Measurements from ENCODE around the gene STT3B.
A peak's percentile ranks its signal among the peaks of the same experiment; 100 is the strongest.

The STT3B gene

DNA sequence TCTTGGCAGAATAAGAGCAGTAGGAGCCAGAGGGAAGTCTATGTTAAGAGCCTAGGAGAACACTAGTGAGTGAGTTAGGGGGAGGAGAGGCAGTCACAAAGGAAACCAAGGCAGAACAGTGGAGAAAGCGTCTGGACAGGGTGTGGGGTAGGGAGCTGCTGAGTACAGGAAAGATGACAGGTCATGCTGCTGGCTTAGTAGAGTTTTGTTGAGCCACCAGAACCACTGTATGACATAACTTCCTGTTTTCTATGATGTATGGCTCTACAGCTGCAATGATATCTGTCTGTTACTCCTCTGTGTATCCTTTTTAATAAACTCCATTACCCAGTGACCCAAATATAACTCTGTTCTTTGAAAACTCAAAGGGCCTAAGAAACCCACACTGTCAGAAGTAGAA, 10.6 kb upstream of the STT3B start:
- peak; percentile 24 for DNase-seq

DNA sequence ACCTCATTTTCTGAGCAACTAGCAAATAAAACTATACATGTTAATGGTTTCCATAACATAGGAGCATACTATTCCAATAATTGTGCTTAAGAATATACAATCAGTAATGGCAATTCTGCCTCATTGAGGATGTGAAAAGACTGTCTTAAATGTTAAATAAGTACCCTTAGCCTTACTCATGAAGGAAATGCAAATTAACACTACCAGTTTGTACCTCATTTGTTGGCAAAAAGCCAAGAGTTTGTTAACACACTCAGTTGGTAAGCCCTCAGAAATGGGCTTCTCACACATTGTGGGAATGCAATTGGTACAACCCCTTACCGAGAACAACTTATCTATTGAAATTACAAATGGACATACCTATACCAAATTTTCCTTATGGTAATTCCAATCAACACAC, 9.2 kb upstream of the STT3B start:
- DNase-seq = no peak

DNA sequence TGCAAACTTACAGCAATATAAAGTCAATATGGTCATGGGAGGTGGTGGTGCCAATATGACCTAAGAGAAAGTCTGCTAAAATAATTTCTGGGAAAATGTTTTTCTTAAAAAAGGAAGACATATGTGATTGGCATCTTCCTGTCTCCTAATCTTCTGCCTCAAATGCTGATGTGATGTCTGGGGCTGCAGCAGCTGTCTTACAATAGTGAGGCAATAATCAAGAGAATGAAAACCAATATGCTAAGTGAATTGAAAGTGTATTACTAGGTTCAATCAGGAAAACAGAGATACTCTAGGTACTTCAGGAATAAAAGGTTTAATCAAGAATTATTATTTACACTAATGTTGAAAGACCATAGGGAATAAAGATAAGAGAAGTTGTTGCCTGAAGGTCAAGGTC, 7.2 kb upstream of the STT3B start:
- no peak for DNase-seq

DNA sequence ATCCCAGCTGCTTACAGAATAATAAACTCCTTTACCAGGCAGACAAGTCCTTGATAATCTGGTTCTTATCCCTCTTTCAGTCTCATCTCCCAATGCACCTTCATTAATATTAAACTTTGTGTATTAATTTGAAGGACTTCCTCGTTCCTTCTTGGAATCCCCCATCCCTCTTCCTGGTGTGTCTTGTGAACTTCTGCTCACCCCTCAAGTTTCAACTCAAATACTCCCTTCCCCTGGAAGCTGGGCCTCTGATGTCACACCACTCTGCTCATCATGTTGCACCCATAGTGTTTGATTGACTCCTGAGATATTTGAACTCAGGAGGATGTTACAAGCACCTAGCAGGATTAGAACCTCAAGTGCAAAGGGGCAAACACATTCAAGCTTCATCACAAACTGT, 3.3 kb upstream of the STT3B start:
- DNase-seq = no peak

DNA sequence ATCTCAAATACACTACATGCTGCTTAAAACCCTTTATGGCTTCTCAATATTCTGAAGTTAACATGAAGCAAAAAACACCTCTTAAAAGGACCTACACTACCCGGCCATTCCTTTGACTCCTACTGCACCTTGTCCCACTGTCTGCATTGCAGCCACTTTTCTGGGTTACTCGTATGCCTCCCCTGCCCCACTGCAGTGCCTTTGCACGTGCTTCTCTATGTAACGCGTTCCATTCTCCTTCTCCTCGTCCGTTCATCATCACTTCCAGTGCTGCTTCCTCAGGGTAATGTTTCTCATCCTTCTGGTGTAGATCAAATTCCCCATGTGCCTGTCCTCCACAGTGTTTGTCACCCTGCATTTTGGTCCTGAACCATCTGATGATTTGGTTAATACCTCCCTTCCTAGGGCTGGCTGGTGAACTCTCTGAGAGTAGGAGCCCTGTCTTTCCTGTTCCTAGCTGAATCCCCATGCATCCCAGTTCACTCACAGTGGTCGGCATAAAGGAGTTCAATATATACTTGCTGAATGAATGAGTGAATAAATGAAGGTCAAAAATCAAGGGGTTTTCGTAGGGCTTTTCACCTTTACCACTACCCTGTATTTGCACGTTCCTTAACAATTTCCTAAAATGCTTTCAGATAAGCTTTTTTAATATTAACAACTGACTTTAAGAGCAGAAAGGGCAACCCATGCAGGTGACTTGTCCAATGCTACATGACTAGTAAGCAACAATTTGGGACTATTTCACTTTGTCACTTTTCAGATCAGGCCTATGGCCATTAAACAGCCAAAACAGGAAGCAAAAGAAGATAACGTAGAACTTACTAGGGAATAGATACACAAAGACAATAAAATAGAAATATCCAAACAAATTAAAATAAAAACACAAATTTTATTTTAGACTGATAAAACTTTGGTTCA, 2.4 kb upstream of the STT3B start:
- no peak for DNase-seq

DNA sequence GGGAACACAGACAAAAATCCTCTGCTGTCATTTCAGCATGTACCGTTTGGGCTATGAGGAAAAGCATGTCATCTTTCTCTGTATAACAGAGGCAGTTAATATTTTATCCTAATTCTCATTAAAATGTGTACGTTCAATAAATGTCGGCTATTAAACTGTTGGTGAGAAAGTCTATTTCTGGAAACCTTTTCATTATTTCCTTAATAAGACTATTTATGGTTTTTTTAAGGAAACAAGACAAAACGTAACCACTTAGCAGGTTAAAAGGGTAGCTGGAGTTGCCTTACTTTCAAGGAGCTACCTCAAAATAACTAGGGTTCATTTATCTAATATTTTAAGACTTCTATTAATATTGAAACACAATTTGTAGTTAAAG, 1.8 kb upstream of the STT3B start:
- DNase-seq = no peak

DNA sequence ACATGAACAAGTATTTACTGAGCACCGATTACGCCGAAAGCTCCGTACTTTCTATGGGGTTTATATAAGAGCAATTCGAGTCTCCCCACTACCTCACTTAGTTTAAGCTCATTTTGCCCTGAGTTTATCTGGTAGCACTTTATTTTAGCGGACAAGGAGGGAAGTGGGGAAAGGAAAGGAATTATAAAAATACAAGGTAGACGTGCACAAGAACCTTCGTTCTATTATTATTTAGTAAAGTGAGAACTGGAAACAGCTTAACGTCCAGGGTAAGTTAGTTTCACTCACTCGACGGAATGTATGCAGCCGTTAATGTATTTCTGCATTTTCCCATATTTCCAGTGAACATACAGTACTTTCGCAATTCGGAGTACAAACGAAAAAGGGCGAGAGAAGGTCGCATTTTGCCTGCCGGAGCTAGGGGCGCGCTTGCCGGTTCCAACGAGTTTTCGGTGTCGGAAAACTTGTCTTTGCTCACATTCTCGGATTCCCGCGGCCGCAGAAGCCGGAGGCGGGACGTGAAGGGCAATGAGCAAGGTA, 1.2 kb upstream of the STT3B start:
- DNase-seq = no peak

DNA sequence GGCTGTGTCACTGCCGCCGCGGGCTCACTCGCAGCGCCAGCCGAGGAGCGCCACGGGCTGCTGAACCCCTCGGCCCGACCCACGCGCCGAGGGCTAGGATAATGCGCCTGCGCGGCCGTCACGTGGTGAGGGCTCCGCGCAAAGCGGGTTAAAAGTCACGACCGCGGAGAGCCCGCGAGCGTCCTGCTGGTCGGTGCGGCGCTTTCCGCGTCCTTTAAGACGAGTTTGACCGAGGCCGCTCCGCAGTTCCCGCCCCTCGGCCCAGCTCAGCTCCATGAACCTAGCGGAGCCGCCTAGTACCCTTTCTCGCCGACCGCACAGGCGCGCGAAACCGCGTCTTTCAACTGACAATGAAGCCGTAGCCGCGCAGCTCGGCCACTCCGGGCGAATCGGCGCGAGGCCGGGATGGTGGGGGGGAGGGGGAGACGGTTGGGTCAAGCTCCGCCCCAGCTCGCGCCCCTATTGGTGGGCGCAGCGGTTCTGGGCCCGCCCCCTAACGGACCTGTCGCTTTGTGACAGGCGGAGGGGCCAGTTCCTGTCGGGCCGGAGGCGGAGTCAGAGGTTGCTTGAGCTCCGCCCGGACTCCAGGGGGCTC, 636 bp upstream of the STT3B start:
- DNase-seq = peak; percentile 98

DNA sequence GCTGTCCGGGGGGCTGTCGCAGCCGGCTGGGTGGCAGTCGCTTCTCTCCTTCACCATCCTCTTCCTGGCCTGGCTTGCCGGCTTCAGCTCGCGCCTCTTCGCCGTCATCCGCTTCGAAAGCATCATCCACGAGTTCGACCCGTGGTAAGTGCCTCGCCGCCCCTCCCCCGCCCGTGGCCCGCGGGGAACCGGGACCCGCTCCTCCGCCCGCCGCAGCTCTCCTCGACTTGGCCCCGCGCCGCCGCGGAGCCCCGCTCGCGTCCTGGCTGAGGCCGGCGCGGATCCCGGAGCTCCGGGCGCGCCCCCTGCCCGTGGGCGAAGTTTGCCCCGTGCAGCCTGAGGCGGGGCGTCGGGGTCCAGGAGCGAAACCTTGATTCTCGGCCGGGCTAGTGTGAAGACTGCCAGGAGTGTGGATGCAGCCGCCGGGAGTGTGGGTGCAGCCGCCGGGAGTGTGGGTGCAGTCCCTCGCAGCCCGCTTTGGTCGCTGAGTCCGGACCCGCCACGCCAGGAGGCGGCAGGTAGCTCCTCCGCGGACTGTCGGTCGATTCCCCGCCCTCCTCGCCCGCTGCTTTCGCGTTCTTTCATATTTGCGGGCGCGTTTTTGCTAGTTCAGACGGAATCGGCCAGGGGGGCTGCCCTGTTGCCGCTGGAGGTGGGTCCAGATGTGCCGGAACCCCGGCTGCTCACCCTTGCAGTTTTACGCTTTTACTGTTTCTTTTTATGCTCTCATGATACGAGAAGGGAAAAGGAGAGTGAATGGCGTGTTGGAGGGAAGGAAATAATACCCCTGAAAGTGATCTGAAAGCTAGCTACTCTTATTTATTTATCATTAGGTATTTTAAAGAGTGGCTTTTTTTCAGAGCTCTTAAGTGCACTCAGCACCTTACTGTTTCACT, 692 bp downstream of the STT3B start:
- peak; percentile 61 for DNase-seq

DNA sequence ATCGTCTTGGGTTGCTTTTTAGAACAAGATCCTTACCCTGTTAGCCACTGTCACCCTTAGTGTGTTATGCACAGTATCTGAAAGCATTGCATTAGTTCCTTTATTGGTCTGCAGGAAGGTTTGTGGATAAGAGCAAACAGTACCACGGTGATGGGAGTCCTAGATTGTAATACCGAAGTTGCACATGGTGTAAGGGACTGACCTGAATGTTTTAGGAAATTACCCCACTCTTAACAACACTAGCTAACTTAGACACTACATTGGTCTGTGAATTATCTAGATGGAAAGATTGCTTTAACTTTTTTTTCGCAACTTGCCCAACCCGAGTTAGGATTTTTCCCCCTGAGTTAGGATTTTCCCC, 1.3 kb downstream of the STT3B start:
- DNase-seq = no peak

DNA sequence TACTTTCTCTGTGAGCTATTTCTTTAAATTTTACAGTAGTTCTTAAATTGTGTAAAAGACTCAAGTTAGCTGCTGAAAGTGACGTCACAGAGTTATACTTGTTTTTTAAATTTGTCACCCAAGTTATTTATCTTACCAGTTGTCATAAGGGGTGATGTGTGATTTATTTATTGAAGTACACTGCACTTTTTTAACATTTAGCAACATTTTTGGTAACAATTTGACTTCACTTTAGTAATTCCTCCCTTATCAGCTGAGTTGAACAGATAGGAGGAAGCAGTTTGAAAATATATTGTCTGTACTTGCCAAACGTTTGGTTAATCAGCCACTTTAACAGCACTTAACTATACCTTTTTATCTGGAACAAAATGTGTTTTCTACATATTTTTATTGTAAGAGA, 3.8 kb downstream of the STT3B start:
- no peak for DNase-seq

DNA sequence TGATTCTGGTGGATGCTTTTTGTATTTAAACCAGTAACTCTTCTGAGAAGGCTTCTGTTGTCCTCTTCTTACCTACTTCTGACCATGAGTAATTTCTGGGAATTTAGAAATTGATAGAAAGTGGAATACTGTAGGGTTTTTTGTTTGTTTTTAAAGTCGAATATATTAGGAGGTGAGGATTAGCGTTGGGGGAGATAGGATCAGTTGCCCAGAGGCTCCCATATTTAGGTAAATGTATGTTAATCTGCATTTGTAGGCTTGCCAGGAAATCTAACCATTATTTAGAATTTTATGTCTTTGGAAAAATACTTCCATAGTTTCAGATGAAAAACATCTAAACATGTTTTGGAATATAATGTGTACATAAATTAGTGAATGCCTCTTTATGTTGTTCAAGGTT, 6.1 kb downstream of the STT3B start:
- no peak for DNase-seq

DNA sequence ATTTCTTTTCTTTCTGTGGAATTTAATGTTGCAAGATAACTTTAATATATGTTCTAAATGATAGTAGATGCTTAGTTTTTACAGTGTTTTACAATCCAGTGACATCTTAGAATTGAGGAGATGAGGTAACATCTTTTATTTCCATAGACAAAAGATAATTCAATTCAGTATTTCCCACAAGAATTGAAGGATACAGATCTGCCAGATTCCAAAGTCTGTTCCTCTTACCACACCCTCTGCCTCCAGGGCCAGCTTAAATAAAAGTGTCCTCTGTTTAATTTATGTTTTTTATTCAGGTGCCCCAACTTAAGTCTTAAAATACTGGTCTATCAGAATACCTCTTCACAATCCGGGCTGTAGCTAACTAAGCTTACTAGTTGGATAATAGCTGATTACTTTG, 6.5 kb downstream of the STT3B start:
- DNase-seq = no peak

DNA sequence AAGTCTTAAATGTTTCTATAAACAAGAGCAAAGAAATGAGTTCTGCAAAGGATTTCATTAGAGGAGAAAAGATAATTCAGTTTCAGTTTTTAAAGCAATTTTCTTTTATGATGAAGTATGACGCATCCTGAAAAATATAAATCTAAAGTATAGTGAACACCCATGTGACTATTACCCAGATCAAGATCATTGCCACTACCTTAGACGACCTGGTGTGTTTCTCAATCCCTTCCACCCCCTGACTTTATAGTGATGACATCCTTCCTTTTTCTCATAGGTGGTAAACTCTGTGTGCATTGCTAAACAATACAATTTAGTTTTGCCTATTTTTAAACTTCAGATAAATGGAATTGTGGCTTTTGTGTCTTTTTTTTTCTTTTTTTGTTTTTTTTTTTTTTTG, 8.4 kb downstream of the STT3B start:
- DNase-seq = no peak

DNA sequence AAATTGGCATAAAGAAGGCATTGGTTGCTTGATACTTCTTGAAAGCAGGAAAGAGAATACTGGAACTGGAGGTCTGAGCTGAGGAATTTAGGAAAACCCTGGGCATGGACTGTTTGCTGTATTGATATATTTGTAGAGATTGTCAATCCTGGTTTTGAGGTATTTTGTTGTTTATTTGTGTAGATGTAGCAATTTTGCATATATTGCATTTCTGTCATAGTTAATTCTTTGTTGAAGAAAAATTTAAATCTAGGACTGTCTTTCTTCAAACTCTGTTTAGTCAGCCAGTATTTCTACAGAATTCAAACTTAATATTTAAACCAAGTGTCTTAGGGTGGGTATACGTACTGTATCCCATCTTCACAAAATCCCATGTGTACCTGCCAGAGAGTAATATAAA, 9.5 kb downstream of the STT3B start:
- DNase-seq = no peak

DNA sequence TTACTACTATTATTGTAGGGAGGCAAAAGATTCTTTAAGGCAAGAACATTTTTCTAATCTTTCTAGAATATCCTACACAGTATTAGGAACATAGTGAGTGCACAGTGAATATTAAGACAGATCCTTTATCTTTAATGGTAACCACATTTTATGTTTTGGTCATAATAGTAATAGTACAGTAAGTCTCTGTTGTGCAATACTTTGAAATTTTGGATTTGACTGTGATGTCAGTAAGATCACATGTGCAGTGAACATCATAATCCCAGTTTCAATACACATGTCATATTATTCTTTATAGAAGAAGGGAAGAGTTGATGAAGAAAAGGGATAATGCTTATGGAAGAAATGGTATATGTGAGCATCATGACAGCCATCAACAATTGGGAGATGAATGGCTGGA, 10.7 kb downstream of the STT3B start:
- DNase-seq = no peak

DNA sequence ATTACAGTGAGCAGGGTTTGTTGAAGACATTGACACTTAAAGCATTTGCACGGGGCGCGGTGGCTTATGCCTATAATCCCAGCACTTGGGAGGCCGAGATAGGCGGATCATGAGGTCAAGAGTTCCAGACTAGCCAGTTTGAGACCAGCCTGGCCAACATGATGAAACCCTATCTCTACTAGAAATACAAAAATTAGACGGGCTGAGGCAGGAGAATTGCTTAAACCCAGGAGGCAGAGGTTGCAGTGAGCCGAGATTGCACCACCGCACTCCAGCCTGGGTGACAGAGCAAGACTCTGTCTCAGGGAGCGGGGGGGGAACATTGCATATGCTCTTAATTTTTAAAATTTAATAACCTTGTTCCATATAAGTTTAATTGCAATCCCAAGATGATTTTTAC, 11.9 kb downstream of the STT3B start:
- no peak for DNase-seq

DNA sequence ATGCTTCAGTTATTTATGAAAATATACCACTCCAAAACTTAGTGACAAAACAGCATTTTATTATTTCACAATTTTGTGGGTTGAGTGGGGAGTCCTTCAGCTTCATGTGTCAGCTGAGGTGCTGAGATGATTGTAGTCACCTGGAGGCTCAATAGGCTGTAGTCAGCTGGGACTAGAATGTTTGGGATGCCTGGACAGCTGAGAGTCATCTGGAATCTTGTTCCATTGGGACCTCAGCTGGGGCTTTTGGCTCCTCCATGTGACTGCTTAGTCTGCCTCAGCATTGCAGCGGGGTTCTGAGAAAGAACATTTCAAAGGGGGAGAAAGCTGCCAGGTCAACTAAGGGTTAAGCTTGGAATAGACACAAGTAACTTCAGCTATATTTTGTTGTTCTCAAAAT, 13.4 kb downstream of the STT3B start:
- DNase-seq = no peak

DNA sequence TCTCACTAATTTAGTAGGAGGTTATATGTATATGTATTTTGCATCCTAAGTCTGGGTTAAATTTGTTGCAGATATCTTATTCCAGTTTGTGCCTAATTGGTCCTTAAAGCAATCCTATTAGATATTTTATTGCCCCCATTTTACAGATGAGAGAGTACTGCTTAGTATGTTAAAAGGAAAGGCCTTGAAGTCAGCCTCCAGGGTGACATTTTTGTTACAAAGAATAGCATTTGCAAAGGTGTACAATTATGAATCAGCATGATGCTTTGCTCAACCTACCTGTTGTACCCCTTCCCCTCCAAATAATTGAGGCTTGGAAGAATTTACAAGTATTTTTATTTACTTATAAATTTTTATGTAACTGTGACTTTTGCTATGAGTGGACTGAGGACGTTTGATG, 14.0 kb downstream of the STT3B start:
- no peak for DNase-seq

DNA sequence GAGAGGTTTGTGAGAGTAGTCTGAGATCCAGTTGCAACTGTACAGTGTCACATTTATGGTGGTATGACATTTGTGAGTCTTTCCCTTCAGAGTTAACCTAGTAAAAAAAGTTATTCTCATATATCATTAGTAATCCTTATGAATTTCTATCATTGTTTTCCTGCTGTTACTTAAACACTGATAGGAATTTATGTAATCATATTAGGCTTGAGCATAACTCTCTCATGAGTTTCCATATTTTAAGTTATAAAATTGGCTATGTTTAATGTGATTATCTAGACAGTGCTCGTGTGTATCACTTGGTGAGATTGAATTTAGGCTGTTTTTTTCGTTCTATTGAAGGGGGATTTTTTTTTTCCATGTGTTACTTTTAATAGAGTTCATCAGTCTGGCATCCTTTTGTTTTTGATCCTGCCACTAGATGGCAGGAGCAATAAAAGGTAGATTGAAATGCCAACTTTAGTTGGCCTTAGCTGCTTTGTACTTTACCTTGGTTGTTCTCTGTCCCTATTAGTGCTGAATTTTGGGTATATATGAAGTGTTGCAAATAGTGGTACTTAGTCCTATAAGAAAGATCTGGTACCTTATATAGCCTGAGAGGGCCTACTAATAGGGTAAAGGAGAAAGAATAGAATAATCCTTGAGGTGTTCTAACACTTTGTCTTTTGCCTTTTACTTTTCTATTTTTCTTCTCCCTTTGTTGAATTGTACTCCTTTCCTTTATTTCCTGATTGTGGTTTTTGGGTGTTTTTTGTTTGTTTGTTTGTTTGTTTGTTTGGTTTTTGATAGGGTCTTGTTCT, 17.9 kb downstream of the STT3B start:
- DNase-seq = peak; percentile 23

DNA sequence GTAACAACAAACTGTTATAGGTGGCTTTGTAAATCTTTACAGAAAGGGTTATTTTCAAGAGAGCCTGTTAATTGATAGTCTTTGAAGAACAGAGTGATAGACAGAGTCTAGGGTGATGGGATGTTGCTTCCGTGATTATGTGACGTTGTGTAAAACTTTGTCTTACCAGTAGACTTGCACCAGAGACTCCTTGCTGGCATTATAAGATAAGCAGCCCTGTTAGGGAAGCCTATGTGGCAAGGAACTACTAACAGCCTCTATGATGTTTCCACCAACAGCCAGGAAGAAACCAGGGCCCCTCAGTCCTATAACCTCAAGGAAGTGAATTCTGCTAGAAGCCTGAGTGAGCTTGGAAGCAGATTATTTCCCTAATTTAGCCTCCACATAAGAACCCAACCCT, 18.9 kb downstream of the STT3B start:
- DNase-seq = no peak

DNA sequence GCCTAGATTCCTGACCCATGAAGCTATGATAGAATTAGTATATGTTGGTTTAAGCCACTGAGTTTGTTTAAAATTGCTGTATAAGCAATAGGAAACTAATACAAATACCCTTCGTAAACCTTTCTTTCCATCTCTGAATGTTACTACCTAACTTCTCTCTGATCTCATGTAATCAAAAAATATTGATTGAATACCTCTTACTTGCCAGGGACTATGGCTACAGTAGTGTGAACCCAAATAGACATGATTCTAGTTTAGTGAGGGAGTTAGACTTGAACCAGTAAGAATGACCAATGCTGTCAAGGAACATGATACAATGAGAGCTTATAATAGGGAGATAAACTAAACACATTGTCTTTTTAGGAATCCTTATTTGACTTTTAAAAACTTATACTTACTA, 19.4 kb downstream of the STT3B start:
- DNase-seq = no peak

DNA sequence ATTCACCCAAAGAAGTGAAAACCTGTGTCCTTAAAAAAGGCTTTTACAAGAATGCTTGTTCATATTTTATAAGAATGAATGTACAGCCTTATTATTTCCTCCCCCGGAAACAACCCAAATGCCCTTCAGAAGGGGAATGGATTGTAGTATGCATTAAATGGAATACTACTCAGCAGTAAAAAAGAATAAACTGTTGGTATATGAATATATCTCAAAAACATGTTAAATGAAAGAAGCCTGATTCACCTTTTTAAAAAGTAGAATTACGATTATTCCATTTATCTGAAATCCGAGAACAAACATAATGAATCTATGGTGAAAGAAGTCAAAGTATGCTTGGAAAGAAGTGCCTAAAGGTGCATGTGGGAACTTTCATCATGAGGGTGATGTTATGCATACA, 20.5 kb downstream of the STT3B start:
- no peak for DNase-seq
